Measurements from ENCODE around the gene SMIM45.

The SMIM45 gene

DNA sequence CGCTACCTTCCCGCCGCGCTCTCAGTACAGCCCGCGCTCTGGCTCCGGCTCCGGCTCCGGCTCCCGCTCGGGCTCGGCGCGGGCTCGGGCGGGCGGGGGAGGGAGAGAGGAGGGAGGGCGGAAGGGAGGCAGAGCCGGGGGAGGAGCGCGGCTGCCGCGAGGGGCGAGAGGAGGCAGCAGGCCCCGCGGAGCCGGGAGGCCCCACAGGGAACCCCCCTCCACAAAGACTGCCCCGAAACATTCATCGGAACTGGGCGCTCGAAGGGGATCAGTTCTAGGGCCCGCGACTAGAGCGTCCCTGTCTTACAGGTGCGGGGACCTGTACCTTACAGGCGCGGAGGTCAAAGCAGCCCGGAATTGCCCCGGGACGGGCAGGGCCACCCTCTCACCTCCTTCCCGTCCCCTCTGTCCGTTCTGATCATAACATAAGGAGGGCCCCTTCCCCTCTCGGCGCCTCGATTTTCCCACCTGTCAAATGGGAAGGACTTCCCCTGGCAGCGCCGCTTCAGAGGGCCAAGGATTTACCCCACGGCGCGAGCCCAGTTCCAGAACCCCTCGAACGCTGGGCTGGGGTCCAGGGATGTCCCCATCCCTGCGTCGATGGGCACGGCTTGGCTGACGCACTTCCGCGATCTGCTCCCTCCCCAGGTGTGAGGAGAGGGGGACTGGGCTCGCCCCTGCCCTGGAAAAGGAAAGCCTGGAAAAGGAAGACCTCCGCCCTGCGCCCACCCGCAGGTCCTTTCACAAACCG is 36.7 kb upstream of the SMIM45 start, which contains the start of gene SHISA8:
SHISA8 (minus strand) TSS at position 40 of the 751 bp plus-strand sequence. CDS start 407 bp downstream, outside the sequence.
- DNase-seq (ENCODE audit: low read depth in 1 of 2, low spot score in 1 of 2), result peak in 1 of 2 donors; percentile 26

- DNase-seq (ENCODE audit: low read depth in 1 of 2, low spot score in 1 of 2), result no peak
Measured at GRCh38 chr22:41915786-41916493, 36.0 kb upstream of the SMIM45 start.

DNA sequence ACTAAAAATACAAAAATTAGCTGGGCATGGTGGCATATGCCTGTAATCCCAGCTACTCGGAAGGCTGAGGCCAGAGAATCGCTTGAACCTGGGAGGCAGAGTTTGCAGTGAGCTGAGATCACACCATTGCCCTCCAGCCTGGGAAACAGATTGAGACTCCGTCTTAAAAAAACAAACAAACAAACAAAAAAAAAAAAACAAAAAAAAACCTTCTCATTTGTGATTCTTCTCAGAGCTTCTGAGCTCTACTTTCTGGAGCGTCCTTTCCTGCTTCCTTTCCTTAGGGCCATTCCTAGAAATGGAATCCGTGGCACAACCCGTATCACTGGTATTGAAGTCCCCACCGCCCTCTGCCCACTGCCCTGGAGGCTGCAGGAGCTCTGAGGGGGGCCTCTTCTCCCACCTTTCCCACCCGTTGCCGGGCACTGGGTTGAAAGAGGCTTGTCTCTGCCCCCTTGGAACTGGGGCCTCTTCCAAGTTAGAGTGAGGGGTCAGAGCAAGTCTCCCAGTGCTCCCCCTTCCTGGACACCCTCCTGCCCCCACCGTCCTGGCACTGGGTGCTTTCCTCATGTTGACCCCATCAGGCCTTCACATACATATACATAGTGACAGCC is 35.1 kb upstream of the SMIM45 start:
- DNase-seq (ENCODE audit: low read depth in 1 of 2, low spot score in 1 of 2), result no peak

DNA sequence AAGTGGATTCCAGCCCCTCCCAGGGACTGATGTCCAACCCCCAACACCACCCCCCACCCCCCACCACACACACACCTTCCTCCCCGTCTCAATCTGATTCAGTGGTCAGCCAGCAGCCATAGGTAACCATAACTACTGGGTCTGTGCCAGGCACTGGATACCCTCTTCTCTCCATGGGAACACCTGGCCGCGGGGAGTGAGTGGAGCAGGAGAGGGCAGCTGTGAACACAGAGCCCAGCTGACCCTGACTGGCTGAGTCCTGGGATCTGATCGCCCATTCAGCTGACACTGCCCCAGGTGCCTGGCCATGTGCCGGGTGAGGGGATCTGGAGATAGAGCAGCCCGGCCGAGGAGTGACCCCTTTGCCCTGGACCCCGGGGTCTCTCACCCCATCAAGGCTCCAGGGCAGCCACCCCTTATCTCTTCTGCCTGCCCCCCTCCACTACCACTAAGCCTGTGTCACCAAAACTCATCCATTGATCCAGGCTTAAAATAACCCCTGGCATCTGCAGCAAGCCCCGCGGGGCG is 34.5 kb upstream of the SMIM45 start:
- DNase-seq (ENCODE audit: low read depth in 1 of 2, low spot score in 1 of 2), result no peak

- no peak for DNase-seq (ENCODE audit: low read depth in 1 of 2, low spot score in 1 of 2)
Measured at GRCh38 chr22:41917903-41918791, 33.8 kb upstream of the SMIM45 start.

- no peak for DNase-seq (ENCODE audit: low read depth in 1 of 2, low spot score in 1 of 2)
Measured at GRCh38 chr22:41919357-41920224, 32.4 kb upstream of the SMIM45 start.

DNA sequence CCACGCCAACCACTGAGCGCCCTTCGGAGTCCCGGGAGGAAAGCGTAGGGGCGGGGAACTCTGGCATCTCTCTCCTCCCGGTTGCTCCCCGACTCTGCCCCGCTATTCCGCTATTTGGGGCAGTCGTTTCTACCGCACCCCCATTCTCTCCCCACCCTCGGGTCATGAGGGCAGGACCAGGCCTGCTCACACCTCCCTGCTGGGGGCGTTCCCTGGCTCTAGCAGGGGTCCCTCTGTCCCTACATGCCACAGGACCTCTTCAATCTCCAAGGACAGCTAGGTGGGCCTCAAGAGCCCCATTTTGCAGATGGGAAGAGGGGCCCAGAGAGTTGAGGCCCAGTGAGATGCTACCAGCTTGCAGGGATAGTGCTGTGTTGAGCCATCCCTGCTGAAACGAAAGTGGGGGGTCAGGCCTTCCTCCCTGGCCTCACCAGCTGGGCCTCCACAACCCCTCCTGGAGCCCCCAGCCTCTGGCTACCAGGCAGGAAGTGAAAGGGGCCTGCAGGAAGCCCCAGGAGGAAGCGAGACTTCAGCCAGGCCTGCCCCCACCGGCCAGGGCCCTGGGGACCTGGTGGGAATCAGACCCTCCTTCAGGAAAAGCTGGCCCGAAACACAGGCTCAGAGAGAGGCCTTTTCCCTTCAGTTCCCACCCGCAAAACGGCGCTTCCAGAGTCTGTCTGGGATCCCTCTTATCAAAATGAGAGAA is 31.5 kb upstream of the SMIM45 start:
- DNase-seq (ENCODE audit: low read depth in 1 of 2, low spot score in 1 of 2), result no peak

DNA sequence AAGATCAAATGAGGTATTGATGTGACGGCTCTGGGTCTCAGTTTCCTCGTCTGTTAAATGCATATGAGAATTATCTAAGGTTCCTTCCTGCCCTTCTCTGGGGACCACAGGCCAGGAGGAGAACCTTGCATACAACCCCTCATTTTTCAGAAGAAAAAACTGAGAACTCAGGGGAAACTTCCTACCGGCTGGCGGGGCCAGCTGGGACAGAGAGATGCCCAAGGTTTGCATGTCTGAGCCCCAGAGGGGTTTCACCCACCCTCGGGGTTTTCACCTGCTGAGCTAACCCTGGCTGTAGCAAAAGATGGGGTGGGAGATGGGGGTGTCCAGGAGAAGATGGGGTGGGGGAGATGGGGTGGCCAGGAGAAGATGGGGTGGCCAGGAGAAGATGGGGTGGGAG is 29.6 kb upstream of the SMIM45 start:
- DNase-seq (ENCODE audit: low read depth in 1 of 2, low spot score in 1 of 2), result no peak

DNA sequence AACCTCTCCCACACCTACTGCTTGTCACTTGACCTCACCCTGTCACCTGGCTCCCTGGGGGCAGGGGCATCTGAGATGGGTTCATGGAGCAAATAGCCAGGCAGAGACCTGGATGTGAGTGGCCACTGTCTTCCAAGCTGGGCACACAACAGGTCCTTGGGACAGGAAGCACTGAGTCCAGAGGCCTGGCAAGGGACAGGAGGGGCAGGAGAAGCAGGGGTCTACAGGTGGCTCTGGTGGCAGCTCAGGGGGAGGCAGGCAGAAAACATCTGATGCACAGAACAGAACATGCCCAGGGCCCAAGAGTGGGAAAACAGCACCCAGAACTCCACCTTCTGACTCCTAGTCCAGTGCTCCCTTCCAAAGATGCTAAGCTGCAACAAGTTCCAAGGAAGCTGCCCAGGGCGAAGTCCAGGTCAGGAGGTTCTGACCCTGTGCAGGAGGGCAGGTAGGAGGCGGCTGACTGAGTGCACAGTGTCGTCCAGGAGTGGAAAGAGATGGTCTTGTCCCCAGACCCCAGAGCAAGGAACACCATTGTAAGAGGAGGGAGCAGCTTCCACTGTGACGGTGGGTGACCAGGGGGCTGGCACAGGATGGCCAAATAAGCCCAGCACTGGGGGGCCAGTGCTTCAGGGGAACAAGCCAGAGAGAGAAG is 28.9 kb upstream of the SMIM45 start:
- no peak for DNase-seq (ENCODE audit: low read depth in 1 of 2, low spot score in 1 of 2)

- no peak for DNase-seq (ENCODE audit: low read depth in 1 of 2, low spot score in 1 of 2)
Measured at GRCh38 chr22:41923595-41924276, 28.2 kb upstream of the SMIM45 start.

DNA sequence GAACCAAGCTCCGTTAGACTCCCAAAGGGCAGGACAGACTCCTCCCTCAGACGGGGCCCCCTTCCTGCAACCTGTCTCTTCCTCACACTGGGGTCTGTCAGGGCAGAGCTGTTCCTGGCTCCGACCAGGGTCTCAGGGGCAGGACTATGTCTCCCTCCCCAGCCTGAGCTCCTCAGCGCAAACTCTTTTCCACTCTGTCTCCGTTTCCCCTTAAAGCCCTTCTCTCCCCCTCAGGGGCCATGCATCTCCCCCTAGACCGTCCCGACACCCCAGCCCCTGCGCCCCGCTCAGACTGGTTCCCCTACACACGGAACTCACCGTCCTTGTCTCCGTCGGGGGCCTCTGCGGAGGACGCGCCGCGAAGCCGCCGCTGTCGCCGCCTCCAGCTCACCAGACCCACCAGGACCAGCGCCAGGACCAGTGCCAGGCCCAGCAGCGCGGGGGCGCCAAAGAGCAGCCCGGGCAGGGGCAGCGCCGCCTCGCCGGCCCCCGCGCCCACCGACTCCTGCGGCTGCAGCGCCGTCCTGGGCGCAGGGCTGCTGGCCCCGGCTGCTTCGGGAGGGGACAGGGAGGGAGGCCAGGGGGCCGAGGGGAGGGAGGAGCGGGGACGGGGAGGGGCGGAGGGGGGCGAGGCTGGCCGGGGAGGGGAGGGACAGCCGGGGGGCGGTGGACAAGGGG is 26.0 kb upstream of the SMIM45 start:
- peak; percentile 61 to 62 for DNase-seq (ENCODE audit: low read depth in 1 of 2, low spot score in 1 of 2)

DNA sequence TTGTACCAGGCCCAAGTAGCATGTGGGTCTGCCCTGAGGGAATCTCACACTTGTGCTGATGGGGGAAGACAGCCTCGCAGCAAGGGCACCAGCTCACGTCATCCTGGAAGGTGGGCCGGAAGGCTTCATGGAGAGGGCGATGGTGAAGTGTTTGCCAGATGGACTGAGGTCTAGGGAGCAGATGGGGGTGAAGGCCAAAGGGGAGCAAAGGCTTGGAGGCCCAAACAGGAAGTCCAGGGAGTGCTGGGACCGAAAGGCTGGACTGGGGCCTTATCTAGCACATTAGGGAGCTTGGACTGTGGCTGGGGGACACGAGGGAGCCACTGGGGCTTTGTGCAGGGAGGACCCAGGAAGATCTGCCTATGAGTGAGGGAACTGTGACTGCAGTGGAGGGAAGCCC is 24.1 kb upstream of the SMIM45 start:
- DNase-seq (ENCODE audit: low read depth in 1 of 2, low spot score in 1 of 2), result no peak

DNA sequence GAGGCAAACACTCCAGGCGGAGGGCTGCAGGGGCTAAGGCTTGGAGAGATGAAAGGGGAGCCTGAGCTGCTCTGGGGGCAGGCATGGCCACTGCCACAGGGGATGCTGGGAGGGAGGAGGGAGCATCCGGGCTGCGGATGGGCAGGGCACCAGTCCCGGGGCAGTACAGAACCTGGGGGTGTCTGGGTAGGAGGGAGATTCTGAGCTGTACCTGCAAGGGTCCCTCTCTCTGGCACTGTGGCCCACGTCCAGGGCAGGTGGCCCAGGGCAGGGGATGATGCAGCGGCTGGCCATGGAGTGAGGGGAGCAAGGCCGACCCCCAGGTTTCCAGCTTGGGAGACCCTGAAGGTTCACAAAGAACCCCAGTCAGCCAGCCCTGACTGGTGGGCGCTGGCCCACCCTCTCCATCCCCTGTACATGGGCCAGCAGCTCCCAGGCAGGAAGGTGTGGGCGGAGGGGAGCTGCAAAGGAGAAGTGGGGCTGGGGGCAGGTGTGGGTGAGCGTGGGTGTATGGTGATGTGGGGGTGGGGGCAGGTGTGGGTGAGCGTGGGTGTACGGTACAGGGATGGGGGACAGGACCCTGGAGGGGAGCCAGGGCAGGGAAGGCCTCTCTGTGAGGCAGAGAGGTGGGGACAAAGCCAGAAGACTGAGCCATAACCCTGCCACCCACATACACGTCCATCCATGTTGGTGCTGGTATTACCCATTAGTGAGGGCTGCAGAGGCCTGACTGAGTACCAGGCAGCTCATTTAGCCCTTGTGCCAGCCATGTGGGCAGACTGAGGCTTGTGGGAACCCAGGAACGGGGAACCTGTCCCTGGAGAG is 23.1 kb upstream of the SMIM45 start:
- DNase-seq (ENCODE audit: low read depth in 1 of 2, low spot score in 1 of 2), result no peak

- DNase-seq (ENCODE audit: low read depth in 1 of 2, low spot score in 1 of 2), result no peak
Measured at GRCh38 chr22:41929418-41929810, 22.5 kb upstream of the SMIM45 start.

GRCh38 chr22:41931701-41932269 is 20.2 kb upstream of the SMIM45 start:
- DNase-seq (ENCODE audit: low read depth in 1 of 2, low spot score in 1 of 2), result no peak

DNA sequence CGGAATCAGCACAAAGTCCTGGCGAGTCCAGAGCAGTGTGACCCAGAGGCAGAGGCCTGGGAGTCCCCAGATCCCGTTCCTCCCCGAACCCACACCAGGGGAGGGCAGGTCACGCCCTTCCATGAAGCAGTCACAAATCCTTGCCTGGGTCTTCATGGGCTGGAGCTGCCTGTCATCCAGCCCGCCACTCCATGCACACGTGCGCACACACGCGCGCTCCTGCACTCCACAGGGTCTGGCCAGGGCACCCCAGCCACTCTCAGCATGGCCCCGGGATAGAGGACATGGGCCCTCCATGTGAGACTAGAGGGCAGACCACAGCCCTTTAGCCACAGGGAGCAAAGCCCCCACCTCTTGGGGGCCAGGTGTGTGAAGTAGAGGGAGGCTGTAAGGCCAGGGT is 19.6 kb upstream of the SMIM45 start:
- DNase-seq (ENCODE audit: low read depth in 1 of 2, low spot score in 1 of 2), result no peak

Measured in activated CD4-positive, alpha-beta T cell treated with anti-CD3 and anti-CD28 coated beads, Interleukin-2, amount 50 U/mL, for 24 hours (primary cell).